WERI-Rb-1 (cell line): ENCODE measurements around the gene LRRN4.

Experiments
- DNase-seq: peaks from one replicate; pipeline ENCODE4 v3.0.0-alpha.2; 2020
- H3K27ac ChIP-seq: fragments of 250-450 bp; sonication (Bioruptor Pico); 2 replicates; pipeline ENCODE4 v1.5.1; 2020; ENCODE audit warnings: mild to moderate bottlenecking, moderate library complexity
- H3K27me3 ChIP-seq: fragments of 250-450 bp; sonication (Bioruptor Pico); 2 replicates; pipeline ENCODE4 v1.5.1; 2021; ENCODE audit warnings: mild to moderate bottlenecking, low read depth, moderate library complexity; ENCODE audit not compliant: insufficient read depth, severe bottlenecking
- H3K36me3 ChIP-seq: fragments of 250-450 bp; sonication (Bioruptor Pico); 2 replicates; pipeline ENCODE4 v1.5.1; 2020; ENCODE audit warnings: mild to moderate bottlenecking, moderate library complexity
- H3K4me3 ChIP-seq: 2 replicates; pipeline ENCODE4 v1.5.1; 2011; ENCODE audit warnings: low read depth, mild to moderate bottlenecking, control low read depth, low read length
- H3K9me3 ChIP-seq: fragments of 250-450 bp; sonication (Bioruptor Pico); 2 replicates; pipeline ENCODE4 v1.5.1; 2021; ENCODE audit warnings: mild to moderate bottlenecking, moderate library complexity; ENCODE audit not compliant: severe bottlenecking
- TF ChIP-seq, protein P1 (sequence below): IDR thresholded peaks from 2 replicates; pipeline ENCODE4 v1.5.1; 2011; ENCODE audit warnings: low read depth, mild to moderate bottlenecking, control low read depth, inconsistent platforms, low read length

LRRN4 gene

DNA sequence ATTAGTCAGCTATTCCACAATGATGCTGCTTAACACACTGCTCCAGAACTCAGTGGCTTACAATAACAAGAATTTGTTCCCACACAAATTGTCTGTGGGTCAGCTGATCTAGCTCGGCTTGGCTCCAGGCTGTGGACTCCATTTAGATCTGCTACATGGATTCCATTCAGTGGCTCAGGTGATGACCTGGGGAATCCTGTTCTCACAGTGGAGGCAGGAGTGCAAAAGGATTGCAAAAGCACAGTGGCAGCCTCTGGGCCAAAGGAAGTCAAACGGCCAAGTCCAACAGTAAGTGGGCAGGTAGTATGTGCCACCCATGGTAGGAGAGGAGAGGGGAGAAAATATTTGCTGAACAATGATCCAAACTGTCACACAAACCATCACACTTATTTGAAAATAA, 15.8 kb upstream of the LRRN4 start:
- H3K27ac ChIP-seq, result no peak overlapping the region
- TF ChIP-seq, protein P1, sequence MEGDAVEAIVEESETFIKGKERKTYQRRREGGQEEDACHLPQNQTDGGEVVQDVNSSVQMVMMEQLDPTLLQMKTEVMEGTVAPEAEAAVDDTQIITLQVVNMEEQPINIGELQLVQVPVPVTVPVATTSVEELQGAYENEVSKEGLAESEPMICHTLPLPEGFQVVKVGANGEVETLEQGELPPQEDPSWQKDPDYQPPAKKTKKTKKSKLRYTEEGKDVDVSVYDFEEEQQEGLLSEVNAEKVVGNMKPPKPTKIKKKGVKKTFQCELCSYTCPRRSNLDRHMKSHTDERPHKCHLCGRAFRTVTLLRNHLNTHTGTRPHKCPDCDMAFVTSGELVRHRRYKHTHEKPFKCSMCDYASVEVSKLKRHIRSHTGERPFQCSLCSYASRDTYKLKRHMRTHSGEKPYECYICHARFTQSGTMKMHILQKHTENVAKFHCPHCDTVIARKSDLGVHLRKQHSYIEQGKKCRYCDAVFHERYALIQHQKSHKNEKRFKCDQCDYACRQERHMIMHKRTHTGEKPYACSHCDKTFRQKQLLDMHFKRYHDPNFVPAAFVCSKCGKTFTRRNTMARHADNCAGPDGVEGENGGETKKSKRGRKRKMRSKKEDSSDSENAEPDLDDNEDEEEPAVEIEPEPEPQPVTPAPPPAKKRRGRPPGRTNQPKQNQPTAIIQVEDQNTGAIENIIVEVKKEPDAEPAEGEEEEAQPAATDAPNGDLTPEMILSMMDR, result no peak

GRCh38 chr20:6067763-6068318, 14.0 kb upstream of the LRRN4 start:
- DNase-seq, result no peak

More for the DNA sequence above, 15.8 kb upstream of the LRRN4 start:
- no peak for DNase-seq
- no peaks in the 10 kb centered on the region for H3K9me3 ChIP-seq
- no peaks in the 10 kb centered on the region for H3K27me3 ChIP-seq
- H3K4me3 ChIP-seq, result no peak overlapping the region
- no peaks in the 10 kb centered on the region for H3K36me3 ChIP-seq

DNA sequence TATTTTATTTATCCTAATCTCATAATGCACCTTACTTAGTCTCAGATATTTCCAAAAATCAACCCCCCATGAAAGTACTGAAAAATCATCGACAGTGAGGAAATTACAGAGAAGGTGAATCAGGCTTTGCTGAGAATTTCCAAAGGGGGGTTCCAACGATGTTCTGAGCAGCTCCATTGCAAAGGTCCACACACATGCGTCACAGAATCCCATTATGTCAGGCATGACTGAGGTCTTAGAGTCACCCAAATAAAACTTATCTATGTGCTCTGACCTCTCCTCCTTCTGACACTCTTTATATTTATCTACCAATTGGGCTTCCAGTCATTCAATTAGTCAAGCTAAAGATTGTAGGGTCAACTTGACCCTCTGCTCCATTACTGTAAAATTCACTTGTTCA, 12.7 kb upstream of the LRRN4 start:
- H3K27me3 ChIP-seq, result no peaks in the 10 kb centered on the region
- no peak for DNase-seq
- H3K36me3 ChIP-seq, result no peaks in the 10 kb centered on the region
- H3K9me3 ChIP-seq, result no peaks in the 10 kb centered on the region
- TF ChIP-seq, protein P1, result no peak
- H3K27ac ChIP-seq, result no peak overlapping the region
- H3K4me3 ChIP-seq, result no peak overlapping the region

More at GRCh38 chr20:6067763-6068318, 14.0 kb upstream of the LRRN4 start:
- Histone ChIP-seq H3K9me3 (no peaks in the 10 kb centered on the region), H3K27ac (no peak overlapping the region), H3K4me3 (no peak overlapping the region), H3K27me3 (no peaks in the 10 kb centered on the region), H3K36me3 (no peaks in the 10 kb centered on the region)
- TF ChIP-seq, protein P1, result no peak

DNA sequence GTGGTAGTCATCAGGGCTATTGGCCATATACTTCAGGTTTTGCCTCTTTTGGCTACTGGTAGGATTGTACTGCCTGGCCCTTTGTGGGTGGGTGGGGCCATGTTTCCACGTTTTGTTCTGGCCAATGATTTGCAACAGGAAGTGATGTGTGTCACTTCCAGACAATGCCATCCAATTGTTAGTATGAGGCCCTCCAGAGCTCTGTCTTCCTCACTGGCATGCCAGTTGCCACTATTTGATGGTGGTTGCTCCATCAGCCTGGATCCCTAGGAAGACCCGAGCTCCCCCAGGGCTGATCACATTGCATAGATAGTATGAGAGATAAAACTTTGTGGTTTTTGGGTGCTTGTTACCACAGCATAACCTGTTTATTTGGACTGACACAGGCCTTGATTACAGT, 7.7 kb upstream of the LRRN4 start:
- no peak for DNase-seq
- H3K9me3 ChIP-seq, result no peaks in the 10 kb centered on the region
- H3K36me3 ChIP-seq, result no peaks in the 10 kb centered on the region
- no peak overlapping the region for H3K4me3 ChIP-seq
- H3K27me3 ChIP-seq, result no peaks in the 10 kb centered on the region
- TF ChIP-seq, protein P1, result no peak
- no peak overlapping the region for H3K27ac ChIP-seq

DNA sequence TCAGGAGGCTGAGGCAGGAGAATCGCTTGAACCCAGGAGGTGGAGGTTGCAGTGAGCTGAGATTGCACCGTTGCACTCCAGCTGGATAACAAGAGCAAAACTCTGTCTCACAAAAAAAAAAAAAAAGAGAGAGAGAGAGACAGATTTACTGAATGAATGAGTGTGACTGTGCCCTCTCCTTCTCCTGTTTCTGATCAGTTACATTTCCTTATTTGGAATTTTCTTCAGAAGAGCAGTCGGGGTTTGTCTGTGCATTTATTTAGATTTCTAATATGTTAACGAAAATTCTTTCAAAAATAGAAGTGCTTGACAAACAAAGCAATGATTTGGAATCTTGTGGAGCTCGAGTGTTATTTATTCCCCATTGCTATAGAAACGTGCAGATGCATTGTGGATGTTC, 6.4 kb upstream of the LRRN4 start:
- no peak for DNase-seq
- TF ChIP-seq, protein P1, result no peak
- Histone ChIP-seq H3K27me3 (no peaks in the 10 kb centered on the region), H3K4me3 (no peak overlapping the region), H3K27ac (no peak overlapping the region), H3K36me3 (no peaks in the 10 kb centered on the region), H3K9me3 (no peaks in the 10 kb centered on the region)

- DNase-seq, result no peak
- H3K9me3 ChIP-seq, result no peaks in the 10 kb centered on the region
- no peak overlapping the region for H3K4me3 ChIP-seq
- TF ChIP-seq, protein P1, result no peak
- no peak overlapping the region for H3K27ac ChIP-seq
- no peaks in the 10 kb centered on the region for H3K36me3 ChIP-seq
- H3K27me3 ChIP-seq, result no peaks in the 10 kb centered on the region
These were observed 4.9 kb upstream of the LRRN4 start for GRCh38 chr20:6058684-6059295.
